Mucosa of rectum (tissue), 2 donors: ENCODE data around the gene MGST2.
A peak's percentile ranks its signal among the peaks of the same experiment; 100 is the strongest.

Source experiments
- H3K27ac ChIP-seq, 2 donors: one replicate each; pipeline ENCODE4 v1.7.0; 2013; ENCODE audit warnings: inconsistent platforms in 2 of 2, low read depth in 2 of 2, low read length in 2 of 2
- H3K27me3 ChIP-seq, 2 donors: one replicate each; pipeline ENCODE4 v1.7.0; 2013; ENCODE audit warnings: low read length in 2 of 2; ENCODE audit not compliant: control insufficient read depth in 2 of 2, insufficient read depth in 2 of 2
- H3K36me3 ChIP-seq, 2 donors: one replicate each; pipeline ENCODE4 v1.7.0; 2013; ENCODE audit warnings: low read length in 2 of 2; ENCODE audit not compliant: control insufficient read depth in 2 of 2, insufficient read depth in 2 of 2
- H3K4me1 ChIP-seq, 2 donors: one replicate each; pipeline ENCODE4 v1.7.0; 2013; ENCODE audit warnings: low read length in 2 of 2, mild to moderate bottlenecking in 1 of 2; ENCODE audit not compliant: control insufficient read depth in 2 of 2, insufficient read depth in 2 of 2
- H3K4me3 ChIP-seq, 2 donors: one replicate each; pipeline ENCODE4 v1.7.0; 2013; ENCODE audit warnings: low read length in 2 of 2
- H3K9ac ChIP-seq, 2 donors: one replicate each; pipeline ENCODE4 v1.7.0; 2013; ENCODE audit warnings: low read length in 2 of 2, low read depth in 1 of 2, mild to moderate bottlenecking in 1 of 2
- H3K9me3 ChIP-seq, 2 donors: one replicate each; pipeline ENCODE4 v1.7.0; 2013; ENCODE audit warnings: low read length in 2 of 2; ENCODE audit not compliant: control insufficient read depth in 2 of 2
- donor health status: healthy.
- donor health status: Normal muscosa, but diverticular disease.

The MGST2 gene

GRCh38 chr4:139735381-139736273 is 70.0 kb downstream of the MGST2 start:
- Histone ChIP-seq H3K4me3 (peak overlapping the region; percentile 60 to 74), H3K27me3 (no peaks in the 10 kb centered on the region), H3K27ac (peak overlapping the region; percentile 7 to 52), H3K9ac (peak overlapping the region in 1 of 2 donors; percentile 40), H3K4me1 (peaks cover 5 to 6% of the 10 kb centered on the region in 2 donors), H3K36me3 (no peaks in the 10 kb centered on the region), H3K9me3 (no peaks in the 10 kb centered on the region)

GRCh38 chr4:139736274-139736660 is 70.6 kb downstream of the MGST2 start:
- Histone ChIP-seq H3K36me3 (no peaks in the 10 kb centered on the region), H3K4me1 (peaks cover 5 to 8% of the 10 kb centered on the region in 2 donors), H3K27ac (no peak overlapping the region), H3K9me3 (no peaks in the 10 kb centered on the region), H3K9ac (no peak overlapping the region), H3K27me3 (no peaks in the 10 kb centered on the region), H3K4me3 (no peak overlapping the region)

- Histone ChIP-seq H3K4me3 (no peak overlapping the region), H3K36me3 (no peaks in the 10 kb centered on the region), H3K27me3 (no peaks in the 10 kb centered on the region), H3K4me1 (peaks cover 5 to 8% of the 10 kb centered on the region in 2 donors), H3K27ac (no peak overlapping the region), H3K9ac (no peak overlapping the region), H3K9me3 (no peaks in the 10 kb centered on the region)
Observed at GRCh38 chr4:139736661-139737060, 71.0 kb downstream of the MGST2 start.

- Histone ChIP-seq H3K9me3 (no peaks in the 10 kb centered on the region), H3K27me3 (no peaks in the 10 kb centered on the region), H3K4me1 (peaks cover 5 to 8% of the 10 kb centered on the region in 2 donors), H3K4me3 (no peak overlapping the region), H3K9ac (no peak overlapping the region), H3K27ac (no peak overlapping the region), H3K36me3 (no peaks in the 10 kb centered on the region)
Observed at GRCh38 chr4:139738846-139739613, 73.4 kb downstream of the MGST2 start.

- Histone ChIP-seq H3K4me3 (no peak overlapping the region), H3K4me1 (peaks cover under 1 to 2% of the 10 kb centered on the region in 2 donors), H3K27me3 (no peaks in the 10 kb centered on the region), H3K36me3 (no peaks in the 10 kb centered on the region), H3K9ac (no peak overlapping the region), H3K9me3 (no peaks in the 10 kb centered on the region), H3K27ac (peak overlapping the region in 1 of 2 donors; percentile 63)
Observed at GRCh38 chr4:139740121-139740520, 74.5 kb downstream of the MGST2 start.

GRCh38 chr4:139740531-139741041 is 75.0 kb downstream of the MGST2 start:
- H3K4me1 ChIP-seq: peaks cover 0 to 2% of the 10 kb centered on the region in 2 donors
- H3K27me3 ChIP-seq: no peaks in the 10 kb centered on the region
- no peaks in the 10 kb centered on the region for H3K9me3 ChIP-seq
- H3K36me3 ChIP-seq: no peaks in the 10 kb centered on the region
- peak overlapping the region in 1 of 2 donors; percentile 33 for H3K4me3 ChIP-seq
- peak overlapping the region; percentile 39 to 63 for H3K27ac ChIP-seq
- no peak overlapping the region for H3K9ac ChIP-seq

- Histone ChIP-seq H3K27me3 (no peaks in the 10 kb centered on the region), H3K9ac (no peak overlapping the region), H3K4me1 (peaks cover 0 to 2% of the 10 kb centered on the region in 2 donors), H3K4me3 (no peak overlapping the region), H3K27ac (no peak overlapping the region), H3K9me3 (no peaks in the 10 kb centered on the region), H3K36me3 (no peaks in the 10 kb centered on the region)
Observed at GRCh38 chr4:139743027-139743426, 77.4 kb downstream of the MGST2 start.

GRCh38 chr4:139744232-139744631 is 78.6 kb downstream of the MGST2 start:
- H3K27ac ChIP-seq: no peak overlapping the region

GRCh38 chr4:139745111-139745639 is 79.6 kb downstream of the MGST2 start:
- no peak overlapping the region for H3K27ac ChIP-seq
- H3K4me1 ChIP-seq: peaks cover 0 to 2% of the 10 kb centered on the region in 2 donors
- H3K27me3 ChIP-seq: no peaks in the 10 kb centered on the region
- no peak overlapping the region for H3K4me3 ChIP-seq
- no peak overlapping the region for H3K9ac ChIP-seq
- no peaks in the 10 kb centered on the region for H3K9me3 ChIP-seq
- H3K36me3 ChIP-seq: no peaks in the 10 kb centered on the region

More at GRCh38 chr4:139744232-139744631, 78.6 kb downstream of the MGST2 start:
- Histone ChIP-seq H3K9me3 (no peaks in the 10 kb centered on the region), H3K36me3 (no peaks in the 10 kb centered on the region), H3K4me1 (peaks cover 0 to 2% of the 10 kb centered on the region in 2 donors), H3K9ac (no peak overlapping the region), H3K27me3 (no peaks in the 10 kb centered on the region), H3K4me3 (no peak overlapping the region)
